ENCODE results near the gene MET.

DNA sequence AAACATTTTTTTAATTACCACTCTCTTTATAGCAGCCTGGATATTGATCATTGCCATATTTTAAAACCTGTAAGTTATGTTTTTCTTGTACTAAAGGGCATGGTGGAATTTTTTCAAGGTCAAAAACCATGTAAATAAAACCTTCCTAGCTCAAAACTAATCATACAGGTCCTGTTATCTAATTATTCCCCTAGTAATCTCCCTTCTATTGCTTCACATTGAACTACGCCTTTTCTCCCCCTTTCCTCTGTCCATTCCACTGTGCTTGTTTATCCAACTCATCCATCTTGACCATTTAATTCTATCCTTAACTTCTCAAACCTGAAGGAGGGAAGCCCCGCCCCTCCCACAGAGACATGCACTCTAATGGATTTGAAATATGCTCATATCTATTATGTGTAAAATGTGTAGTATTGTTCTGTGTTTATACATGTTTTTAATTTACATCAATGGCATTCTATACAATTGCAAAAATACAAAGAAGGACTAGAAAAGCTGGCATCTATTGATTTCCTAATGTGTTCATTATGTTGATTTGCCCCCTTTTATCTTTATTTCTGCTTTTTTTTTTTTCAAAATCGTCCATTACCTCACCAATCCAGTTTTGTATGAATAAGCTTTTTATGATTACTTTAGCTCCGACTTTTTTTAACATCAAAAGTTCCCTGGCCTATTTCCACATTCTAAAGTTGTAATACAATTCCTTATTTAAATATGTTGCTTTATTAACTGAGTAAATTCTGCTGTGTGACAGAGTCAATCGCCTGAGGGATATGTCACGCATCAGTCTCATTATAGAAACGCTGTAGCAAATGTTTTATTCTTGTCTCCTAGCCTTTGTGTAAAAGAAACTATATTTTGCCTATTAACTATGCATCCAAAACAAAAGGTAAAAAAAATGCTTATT, 61.0 kb downstream of the MET start:
- no peak for TF ChIP-seq CTCF (IDR thresholded peaks at IDR 0.05 in 2 of 3, conservative IDR thresholded peaks at IDR 0.05 in 1 of 3; ENCODE audit: borderline replicate concordance in 1 of 3, insufficient read depth in 1 of 3, low read depth in 2 of 3, low read length in 2 of 3)
- TF ChIP-seq, protein P1, sequence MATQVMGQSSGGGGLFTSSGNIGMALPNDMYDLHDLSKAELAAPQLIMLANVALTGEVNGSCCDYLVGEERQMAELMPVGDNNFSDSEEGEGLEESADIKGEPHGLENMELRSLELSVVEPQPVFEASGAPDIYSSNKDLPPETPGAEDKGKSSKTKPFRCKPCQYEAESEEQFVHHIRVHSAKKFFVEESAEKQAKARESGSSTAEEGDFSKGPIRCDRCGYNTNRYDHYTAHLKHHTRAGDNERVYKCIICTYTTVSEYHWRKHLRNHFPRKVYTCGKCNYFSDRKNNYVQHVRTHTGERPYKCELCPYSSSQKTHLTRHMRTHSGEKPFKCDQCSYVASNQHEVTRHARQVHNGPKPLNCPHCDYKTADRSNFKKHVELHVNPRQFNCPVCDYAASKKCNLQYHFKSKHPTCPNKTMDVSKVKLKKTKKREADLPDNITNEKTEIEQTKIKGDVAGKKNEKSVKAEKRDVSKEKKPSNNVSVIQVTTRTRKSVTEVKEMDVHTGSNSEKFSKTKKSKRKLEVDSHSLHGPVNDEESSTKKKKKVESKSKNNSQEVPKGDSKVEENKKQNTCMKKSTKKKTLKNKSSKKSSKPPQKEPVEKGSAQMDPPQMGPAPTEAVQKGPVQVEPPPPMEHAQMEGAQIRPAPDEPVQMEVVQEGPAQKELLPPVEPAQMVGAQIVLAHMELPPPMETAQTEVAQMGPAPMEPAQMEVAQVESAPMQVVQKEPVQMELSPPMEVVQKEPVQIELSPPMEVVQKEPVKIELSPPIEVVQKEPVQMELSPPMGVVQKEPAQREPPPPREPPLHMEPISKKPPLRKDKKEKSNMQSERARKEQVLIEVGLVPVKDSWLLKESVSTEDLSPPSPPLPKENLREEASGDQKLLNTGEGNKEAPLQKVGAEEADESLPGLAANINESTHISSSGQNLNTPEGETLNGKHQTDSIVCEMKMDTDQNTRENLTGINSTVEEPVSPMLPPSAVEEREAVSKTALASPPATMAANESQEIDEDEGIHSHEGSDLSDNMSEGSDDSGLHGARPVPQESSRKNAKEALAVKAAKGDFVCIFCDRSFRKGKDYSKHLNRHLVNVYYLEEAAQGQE (IDR thresholded peaks at IDR 0.05; ENCODE audit: low read depth) = no peak
- TF ChIP-seq POLR2A (IDR thresholded peaks at IDR 0.05; ENCODE audit: borderline replicate concordance, extremely low read depth, insufficient read depth, insufficient read length) = no peak
- no peak for TF ChIP-seq POLR2AphosphoS5 (IDR thresholded peaks at IDR 0.05; ENCODE audit: low read depth, low read length)
- TF ChIP-seq ZFX (IDR thresholded peaks at IDR 0.05) = no peak
- no peak for TF ChIP-seq SIN3A (IDR thresholded peaks at IDR 0.05; ENCODE audit: low read depth)
- TF ChIP-seq SP1 (IDR thresholded peaks at IDR 0.05; ENCODE audit: low read depth) = no peak
- TF ChIP-seq, protein P2, sequence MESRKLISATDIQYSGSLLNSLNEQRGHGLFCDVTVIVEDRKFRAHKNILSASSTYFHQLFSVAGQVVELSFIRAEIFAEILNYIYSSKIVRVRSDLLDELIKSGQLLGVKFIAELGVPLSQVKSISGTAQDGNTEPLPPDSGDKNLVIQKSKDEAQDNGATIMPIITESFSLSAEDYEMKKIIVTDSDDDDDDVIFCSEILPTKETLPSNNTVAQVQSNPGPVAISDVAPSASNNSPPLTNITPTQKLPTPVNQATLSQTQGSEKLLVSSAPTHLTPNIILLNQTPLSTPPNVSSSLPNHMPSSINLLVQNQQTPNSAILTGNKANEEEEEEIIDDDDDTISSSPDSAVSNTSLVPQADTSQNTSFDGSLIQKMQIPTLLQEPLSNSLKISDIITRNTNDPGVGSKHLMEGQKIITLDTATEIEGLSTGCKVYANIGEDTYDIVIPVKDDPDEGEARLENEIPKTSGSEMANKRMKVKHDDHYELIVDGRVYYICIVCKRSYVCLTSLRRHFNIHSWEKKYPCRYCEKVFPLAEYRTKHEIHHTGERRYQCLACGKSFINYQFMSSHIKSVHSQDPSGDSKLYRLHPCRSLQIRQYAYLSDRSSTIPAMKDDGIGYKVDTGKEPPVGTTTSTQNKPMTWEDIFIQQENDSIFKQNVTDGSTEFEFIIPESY (IDR thresholded peaks at IDR 0.05; ENCODE audit: extremely low read depth, insufficient replicate concordance, low read length) = no peak
- no peak for TF ChIP-seq EZH2 (IDR thresholded peaks at IDR 0.05)
- TF ChIP-seq, protein P3, sequence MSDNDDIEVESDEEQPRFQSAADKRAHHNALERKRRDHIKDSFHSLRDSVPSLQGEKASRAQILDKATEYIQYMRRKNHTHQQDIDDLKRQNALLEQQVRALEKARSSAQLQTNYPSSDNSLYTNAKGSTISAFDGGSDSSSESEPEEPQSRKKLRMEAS (IDR thresholded peaks at IDR 0.05) = no peak
- no peak for TF ChIP-seq EGR1 (IDR thresholded peaks at IDR 0.05; ENCODE audit: low read depth)

Data from HCT116 (cell line).